Activated naive CD8-positive, alpha-beta T cell (primary cell): Measurements from ENCODE around the gene PLPPR1.
"Not testable (repeated sequence)": the region's sequence is repeated elsewhere in the genome, so short reads cannot be mapped to it uniquely, and the experiment has no call there.

ENCODE experiments used
- H3K27ac Mint-ChIP-seq: one replicate; pipeline ENCODE4 v1.8.0; 2021; ENCODE audit warnings: mixed read lengths
- H3K27me3 Mint-ChIP-seq: one replicate; pipeline ENCODE4 v1.8.0; 2021; ENCODE audit warnings: mixed read lengths
- H3K36me3 Mint-ChIP-seq: one replicate; pipeline ENCODE4 v1.8.0; 2021; ENCODE audit warnings: mixed read lengths
- H3K4me1 Mint-ChIP-seq: one replicate; pipeline ENCODE4 v1.8.0; 2021; ENCODE audit warnings: low read depth, mixed read lengths
- H3K4me3 Mint-ChIP-seq: one replicate; pipeline ENCODE4 v1.8.0; 2021; ENCODE audit warnings: mild to moderate bottlenecking, mixed read lengths
- H3K9me3 Mint-ChIP-seq: one replicate; pipeline ENCODE4 v1.8.0; 2021; ENCODE audit warnings: low read depth, mixed read lengths

The PLPPR1 gene

DNA sequence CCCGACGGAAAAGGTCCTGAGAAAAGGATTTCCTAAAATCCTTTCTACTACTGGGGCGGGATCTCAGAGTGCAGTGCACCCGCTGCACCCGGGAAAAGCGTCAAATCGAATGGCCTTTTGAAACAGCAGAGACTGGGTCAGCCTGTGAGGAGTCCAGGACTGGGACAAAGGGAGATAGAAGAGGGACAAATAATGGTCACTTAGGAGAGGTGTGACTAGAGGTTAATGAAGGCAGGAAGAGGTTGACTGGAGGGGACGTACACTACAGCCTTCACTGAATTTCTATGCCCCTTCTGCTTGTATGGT lies 1.5 kb downstream of the PLPPR1 start:
- Mint-ChIP-seq H3K9me3 (no peaks in the 10 kb centered on the region), H3K4me3 (no peak overlapping the region), H3K27me3 (peaks cover 32% of the 10 kb centered on the region), H3K36me3 (no peaks in the 10 kb centered on the region), H3K4me1 (no peaks in the 10 kb centered on the region), H3K27ac (no peak overlapping the region)

DNA sequence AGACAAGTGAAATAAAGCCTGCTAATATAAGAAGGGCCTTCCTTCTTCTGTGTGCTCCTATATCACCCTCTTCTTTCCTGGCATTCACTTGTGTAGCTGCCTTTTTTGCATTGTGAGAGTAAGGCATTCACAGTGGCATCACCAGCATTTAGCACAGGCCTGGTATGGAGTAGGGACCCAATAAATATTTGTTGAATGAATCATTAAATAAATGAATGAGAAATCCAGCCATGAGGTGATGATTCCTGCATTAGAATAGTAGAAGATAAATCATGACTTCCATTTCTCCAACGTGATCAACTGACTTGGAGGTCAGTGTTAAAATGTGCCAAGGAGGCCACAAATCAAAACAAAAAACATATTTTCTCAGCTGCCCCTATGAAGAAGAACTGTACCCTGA lies 3.9 kb downstream of the PLPPR1 start:
- Mint-ChIP-seq H3K36me3 (no peaks in the 10 kb centered on the region), H3K27me3 (peaks cover 26% of the 10 kb centered on the region), H3K27ac (no peak overlapping the region), H3K9me3 (no peaks in the 10 kb centered on the region), H3K4me1 (no peaks in the 10 kb centered on the region), H3K4me3 (no peak overlapping the region)

DNA sequence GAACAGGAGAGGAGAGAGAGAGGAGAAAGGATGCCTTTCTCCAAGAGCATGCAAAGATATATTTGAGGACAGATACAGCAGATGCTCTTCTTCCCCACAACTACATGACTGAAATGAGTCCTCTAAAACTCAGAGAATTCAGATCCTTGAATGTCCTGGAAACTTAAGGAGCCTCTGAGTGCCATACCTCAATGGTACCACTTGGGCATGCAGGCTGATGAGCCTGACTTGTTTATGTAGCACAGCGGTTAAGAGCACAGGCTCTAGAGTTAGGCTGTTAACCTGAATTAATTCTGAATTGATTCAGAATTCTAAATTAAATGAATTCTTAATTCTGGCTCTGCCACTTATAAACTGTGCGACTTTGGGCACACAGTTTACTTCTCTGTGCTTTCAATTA lies 5.7 kb downstream of the PLPPR1 start:
- H3K36me3 Mint-ChIP-seq = no peaks in the 10 kb centered on the region
- no peak overlapping the region for H3K4me3 Mint-ChIP-seq
- peaks cover 23% of the 10 kb centered on the region for H3K27me3 Mint-ChIP-seq
- H3K4me1 Mint-ChIP-seq = no peaks in the 10 kb centered on the region
- H3K9me3 Mint-ChIP-seq = no peaks in the 10 kb centered on the region
- H3K27ac Mint-ChIP-seq = no peak overlapping the region

DNA sequence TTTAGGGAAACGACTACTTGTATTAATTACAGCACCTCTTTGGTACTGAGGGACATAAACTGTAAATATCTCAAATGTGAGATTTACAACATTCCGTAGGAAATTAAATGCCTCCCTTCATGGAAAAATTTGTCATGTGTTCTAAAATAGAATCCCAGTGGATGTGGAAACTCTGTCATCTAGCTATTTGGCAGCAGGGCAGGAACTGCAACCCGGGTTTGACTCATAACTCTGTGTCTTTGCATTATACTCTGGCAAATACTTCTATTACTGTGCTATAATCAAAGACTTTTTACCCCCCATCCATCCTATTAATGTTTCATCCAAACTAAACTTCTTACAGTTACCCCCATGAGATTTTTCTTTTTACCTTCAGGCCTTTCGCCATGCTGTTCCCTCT lies 6.6 kb downstream of the PLPPR1 start:
- Mint-ChIP-seq H3K9me3 (no peaks in the 10 kb centered on the region), H3K4me1 (no peaks in the 10 kb centered on the region), H3K27ac (no peak overlapping the region), H3K36me3 (no peaks in the 10 kb centered on the region), H3K27me3 (peaks cover 22% of the 10 kb centered on the region), H3K4me3 (no peak overlapping the region)

DNA sequence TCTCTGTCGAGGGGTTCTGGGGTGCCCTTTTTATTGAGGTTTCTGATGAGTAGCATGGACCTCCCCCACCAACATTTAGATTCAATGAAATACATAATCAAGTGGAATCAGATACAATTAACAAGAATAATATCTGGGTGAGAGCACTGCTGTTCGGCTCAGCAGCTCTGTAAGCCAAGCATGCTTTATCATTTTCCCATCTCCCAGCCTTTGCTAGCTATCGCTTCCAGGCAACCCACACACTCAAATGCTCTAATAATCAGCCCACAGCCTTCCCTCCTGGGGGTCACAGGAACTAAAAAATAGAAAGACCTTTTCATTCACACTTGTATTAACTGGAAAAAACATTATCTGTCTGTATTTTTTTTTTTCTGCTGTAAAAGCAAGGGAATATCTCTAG lies 8.9 kb downstream of the PLPPR1 start:
- no peak overlapping the region for H3K4me3 Mint-ChIP-seq
- H3K27me3 Mint-ChIP-seq = peaks cover 6% of the 10 kb centered on the region
- no peak overlapping the region for H3K27ac Mint-ChIP-seq
- no peaks in the 10 kb centered on the region for H3K9me3 Mint-ChIP-seq
- no peaks in the 10 kb centered on the region for H3K4me1 Mint-ChIP-seq
- H3K36me3 Mint-ChIP-seq = no peaks in the 10 kb centered on the region

DNA sequence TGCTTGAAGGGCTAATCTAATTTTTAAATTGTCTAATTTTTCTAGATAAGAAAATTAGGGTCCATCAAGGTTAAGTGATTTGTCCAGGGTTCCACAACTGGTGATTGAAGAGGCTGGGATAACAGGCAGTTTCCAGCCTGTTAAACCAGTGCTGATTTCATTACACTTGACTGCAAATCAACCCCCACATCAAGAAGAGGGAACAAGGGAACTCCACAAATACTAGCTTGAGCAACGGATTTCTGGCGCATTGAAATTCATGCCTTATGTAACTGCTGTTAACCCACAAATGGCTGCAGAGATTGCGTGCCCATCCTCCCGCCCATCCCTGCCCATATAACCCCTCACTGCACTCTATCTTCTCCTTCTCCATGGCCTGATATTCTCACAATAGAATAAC lies 10.0 kb downstream of the PLPPR1 start:
- H3K4me3 Mint-ChIP-seq = no peak overlapping the region
- no peaks in the 10 kb centered on the region for H3K4me1 Mint-ChIP-seq
- H3K27me3 Mint-ChIP-seq = peaks cover 2% of the 10 kb centered on the region
- no peaks in the 10 kb centered on the region for H3K36me3 Mint-ChIP-seq
- H3K9me3 Mint-ChIP-seq = no peaks in the 10 kb centered on the region
- H3K27ac Mint-ChIP-seq = no peak overlapping the region

DNA sequence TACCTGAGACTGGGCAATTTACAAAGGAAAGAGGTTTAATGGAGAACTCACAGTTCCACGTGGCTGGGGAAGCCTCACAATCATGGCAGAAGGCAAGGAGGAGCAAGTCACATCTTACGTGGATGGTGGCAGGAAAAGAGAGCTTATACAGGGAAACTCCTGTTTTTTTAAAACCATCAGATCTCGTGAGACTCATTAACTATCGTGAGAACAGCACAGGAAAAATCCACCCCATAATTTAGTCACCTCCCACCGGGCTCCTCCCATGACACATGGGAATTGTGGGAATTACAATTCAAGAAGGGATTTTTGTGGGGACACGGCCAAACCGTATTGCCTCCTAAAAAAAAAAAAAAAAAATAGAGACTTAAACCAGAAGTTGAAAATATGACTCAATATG lies 11.1 kb downstream of the PLPPR1 start:
- not testable (repeated sequence) for H3K27ac Mint-ChIP-seq, H3K36me3 Mint-ChIP-seq, H3K9me3 Mint-ChIP-seq, H3K4me1 Mint-ChIP-seq, H3K27me3 Mint-ChIP-seq, H3K4me3 Mint-ChIP-seq

DNA sequence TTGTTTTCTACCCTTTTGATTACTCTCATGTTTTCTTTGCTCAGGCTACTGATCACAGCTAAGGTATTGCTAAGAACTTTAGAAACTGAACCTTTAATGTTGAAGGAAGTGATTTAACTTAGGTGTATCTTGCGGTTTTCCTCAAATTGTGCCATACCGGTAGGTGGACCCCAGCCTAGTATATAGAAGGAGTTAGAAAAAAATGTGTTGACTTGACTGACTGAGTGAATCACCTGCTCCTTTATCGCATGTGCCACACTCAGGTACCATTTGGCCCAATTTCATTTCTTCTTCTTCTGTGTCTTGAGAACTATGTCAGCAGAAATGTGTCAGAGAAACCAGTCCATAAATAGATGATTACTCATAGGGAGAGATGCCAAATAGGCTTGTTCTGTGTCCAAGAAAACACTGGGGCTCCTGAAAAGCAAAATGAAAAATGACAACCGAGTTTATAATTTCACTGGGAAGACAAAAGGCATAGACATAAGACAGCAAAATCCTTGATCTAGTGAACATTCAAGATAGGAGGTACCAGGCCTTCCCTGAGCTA lies 19.4 kb downstream of the PLPPR1 start:
- no peak overlapping the region for H3K4me3 Mint-ChIP-seq
- no peaks in the 10 kb centered on the region for H3K36me3 Mint-ChIP-seq
- H3K9me3 Mint-ChIP-seq = peaks cover 5% of the 10 kb centered on the region
- no peaks in the 10 kb centered on the region for H3K4me1 Mint-ChIP-seq
- peaks cover 6% of the 10 kb centered on the region for H3K27me3 Mint-ChIP-seq
- H3K27ac Mint-ChIP-seq = no peak overlapping the region

DNA sequence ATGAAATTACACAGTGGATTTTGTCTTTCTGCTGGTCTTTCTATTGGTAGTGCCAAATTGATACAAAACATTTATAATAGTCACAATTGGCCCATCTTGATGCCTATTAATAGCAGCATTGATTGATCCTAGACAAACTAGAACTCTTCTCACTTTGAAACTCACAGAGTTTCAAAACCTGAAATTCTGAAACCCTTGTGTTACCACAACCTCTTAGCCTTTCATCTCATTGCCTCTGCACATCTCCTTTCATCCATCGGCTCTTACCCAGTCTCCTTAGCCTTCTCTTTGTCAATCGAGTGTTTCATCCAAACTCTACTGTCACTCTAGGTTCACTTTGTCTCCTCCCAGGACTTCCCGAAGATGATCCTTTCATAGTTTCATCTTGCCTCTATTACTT lies 22.1 kb downstream of the PLPPR1 start:
- Mint-ChIP-seq H3K4me1 (no peaks in the 10 kb centered on the region), H3K27me3 (peaks cover 11% of the 10 kb centered on the region), H3K27ac (no peak overlapping the region), H3K9me3 (peaks cover 5% of the 10 kb centered on the region), H3K4me3 (no peak overlapping the region), H3K36me3 (no peaks in the 10 kb centered on the region)

DNA sequence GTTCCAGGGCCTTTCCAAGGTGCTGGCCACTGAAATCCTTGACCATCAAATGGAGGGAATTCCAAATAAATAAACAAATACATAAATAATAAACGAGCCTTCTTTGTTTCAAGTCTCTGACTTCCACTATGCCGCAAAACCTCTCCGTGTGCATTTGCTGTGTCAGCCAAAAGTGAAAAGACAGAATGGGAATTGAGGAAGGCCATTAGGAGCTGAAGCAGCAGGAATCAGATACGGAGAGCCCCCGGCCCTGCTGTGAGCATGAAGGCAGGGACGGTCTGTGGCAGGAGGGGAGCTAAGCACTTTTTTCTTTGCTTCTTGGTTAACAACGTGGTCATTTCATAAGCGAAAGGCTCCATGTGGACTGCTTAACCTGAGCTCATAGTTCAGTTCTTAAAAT lies 26.1 kb downstream of the PLPPR1 start:
- H3K9me3 Mint-ChIP-seq = no peaks in the 10 kb centered on the region
- H3K27me3 Mint-ChIP-seq = peaks cover 7% of the 10 kb centered on the region
- no peaks in the 10 kb centered on the region for H3K4me1 Mint-ChIP-seq
- no peak overlapping the region for H3K27ac Mint-ChIP-seq
- no peak overlapping the region for H3K4me3 Mint-ChIP-seq
- no peaks in the 10 kb centered on the region for H3K36me3 Mint-ChIP-seq

DNA sequence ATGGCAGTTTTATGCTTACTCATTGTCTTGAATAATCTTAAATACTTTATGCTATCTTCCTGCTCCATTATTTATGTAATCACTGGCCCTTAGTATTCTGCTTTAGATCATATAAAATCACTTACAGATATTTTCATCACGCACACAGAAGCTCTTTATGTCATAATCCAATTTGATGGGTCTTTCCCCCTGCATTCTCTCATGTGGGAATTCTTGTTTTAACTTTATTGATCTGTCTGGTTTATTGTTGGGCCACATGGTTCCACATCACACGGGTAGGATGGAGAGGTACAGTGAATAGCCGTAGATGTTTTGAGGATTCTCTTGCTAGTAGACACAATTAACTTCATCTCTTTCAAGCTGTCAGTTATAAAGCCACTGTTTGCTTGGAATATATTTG lies 27.0 kb downstream of the PLPPR1 start:
- no peak overlapping the region for H3K27ac Mint-ChIP-seq
- H3K9me3 Mint-ChIP-seq = no peaks in the 10 kb centered on the region
- peaks cover 9% of the 10 kb centered on the region for H3K27me3 Mint-ChIP-seq
- H3K36me3 Mint-ChIP-seq = no peaks in the 10 kb centered on the region
- H3K4me1 Mint-ChIP-seq = no peaks in the 10 kb centered on the region
- H3K4me3 Mint-ChIP-seq = no peak overlapping the region

DNA sequence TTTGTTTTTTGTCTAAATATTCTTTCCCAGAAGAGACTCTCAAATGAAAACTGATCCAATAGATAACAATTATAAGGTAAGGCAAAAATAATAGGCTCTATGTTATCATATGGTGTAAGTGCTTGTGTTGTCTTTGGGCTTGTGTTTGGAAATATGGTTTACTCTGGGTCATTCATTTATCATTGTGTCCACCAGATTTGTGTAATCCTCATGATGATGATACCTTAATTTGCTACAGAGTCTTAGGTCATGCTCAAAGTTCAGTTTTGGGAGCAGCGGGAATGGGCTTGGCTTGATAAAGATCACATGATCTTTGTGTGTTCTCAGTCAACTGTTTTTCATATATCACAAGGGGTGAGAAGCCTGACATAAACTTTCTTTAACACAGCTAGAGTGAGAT lies 34.2 kb downstream of the PLPPR1 start:
- Mint-ChIP-seq H3K4me1 (no peaks in the 10 kb centered on the region), H3K4me3 (no peak overlapping the region), H3K36me3 (no peaks in the 10 kb centered on the region), H3K27me3 (peaks cover 9% of the 10 kb centered on the region), H3K9me3 (no peaks in the 10 kb centered on the region), H3K27ac (no peak overlapping the region)

DNA sequence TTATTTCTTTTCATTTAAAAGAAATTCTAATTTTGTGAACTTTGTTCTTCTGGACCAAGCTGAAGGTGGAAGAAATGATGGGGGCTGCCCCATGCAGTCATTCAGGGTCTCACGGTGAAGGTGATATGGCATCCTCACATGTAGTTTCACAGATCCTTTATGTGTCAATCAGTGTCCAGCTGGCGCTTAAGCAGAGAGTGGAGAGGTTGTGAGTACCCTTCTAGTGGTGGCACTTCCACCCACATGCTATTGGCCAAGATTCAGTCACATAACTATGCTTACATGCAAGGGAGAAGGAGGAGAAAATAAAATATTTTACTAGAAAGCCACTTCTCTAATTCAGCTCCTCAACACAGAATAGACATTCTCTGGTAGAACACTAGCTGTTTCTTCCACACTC lies 34.7 kb downstream of the PLPPR1 start:
- Mint-ChIP-seq H3K4me1 (no peaks in the 10 kb centered on the region), H3K4me3 (no peak overlapping the region), H3K27me3 (peaks cover 7% of the 10 kb centered on the region), H3K27ac (no peak overlapping the region), H3K9me3 (no peaks in the 10 kb centered on the region), H3K36me3 (no peaks in the 10 kb centered on the region)

DNA sequence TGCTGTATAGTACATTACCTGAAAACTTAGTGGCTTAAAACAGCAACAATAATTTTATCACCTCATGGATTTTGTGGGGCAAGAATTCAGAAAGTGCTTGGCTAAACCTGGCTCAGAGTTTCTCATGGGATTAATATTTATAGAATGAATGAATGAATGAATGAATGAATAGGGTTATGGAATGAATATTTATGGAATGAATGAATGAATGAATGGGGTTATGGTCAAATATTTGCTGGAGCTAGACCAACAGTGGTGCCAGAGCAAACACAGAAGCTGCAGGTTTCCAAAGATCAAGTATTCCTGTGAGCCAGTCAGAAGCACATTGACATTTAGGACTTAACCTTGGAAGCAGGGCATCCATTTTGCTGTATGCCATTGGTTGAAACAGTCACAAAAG lies 35.7 kb downstream of the PLPPR1 start:
- Mint-ChIP-seq H3K4me3 (no peak overlapping the region), H3K36me3 (no peaks in the 10 kb centered on the region), H3K4me1 (no peaks in the 10 kb centered on the region), H3K27ac (no peak overlapping the region), H3K9me3 (no peaks in the 10 kb centered on the region), H3K27me3 (peaks cover 7% of the 10 kb centered on the region)

DNA sequence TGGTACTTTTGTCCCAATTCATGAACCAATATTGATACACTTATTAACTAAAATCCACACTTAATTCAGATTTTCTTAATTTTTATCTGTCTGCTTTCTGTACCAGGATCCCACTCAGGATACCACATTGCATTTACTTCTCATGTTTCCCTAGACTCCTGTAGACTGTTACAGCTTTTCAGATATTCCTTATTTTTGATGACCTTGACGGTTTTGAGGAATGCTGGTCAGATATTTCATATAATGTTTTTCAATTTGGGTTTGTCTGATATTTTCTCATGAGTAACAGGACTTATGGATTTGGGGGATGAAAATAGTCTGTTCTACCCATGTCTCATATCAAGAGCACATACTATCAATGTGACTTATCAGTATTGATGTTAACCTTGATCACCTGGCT lies 37.4 kb downstream of the PLPPR1 start:
- Mint-ChIP-seq H3K9me3 (no peaks in the 10 kb centered on the region), H3K27ac (no peak overlapping the region), H3K36me3 (no peaks in the 10 kb centered on the region), H3K27me3 (peaks cover 6% of the 10 kb centered on the region), H3K4me1 (no peaks in the 10 kb centered on the region), H3K4me3 (no peak overlapping the region)

DNA sequence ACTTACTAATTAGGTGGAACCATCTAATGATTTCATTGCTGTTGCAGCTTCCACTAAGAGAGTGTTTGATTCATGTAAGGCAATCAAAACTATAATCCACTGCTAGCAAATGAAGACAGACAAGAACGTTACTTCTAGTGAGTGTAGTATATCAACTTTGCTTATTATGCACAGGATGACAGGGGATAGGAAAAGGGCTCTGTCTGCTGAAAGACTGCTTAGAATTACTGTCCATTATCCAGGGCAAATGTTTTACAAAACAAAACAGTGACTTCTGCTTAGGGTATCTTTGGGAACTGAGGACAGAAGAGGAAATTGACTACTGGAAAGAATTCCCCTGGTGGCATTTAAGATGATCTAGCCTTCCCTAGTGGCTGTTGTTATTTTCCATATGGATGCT lies 40.2 kb downstream of the PLPPR1 start:
- Mint-ChIP-seq H3K36me3 (no peaks in the 10 kb centered on the region), H3K9me3 (no peaks in the 10 kb centered on the region), H3K4me1 (no peaks in the 10 kb centered on the region), H3K27ac (no peak overlapping the region), H3K4me3 (no peak overlapping the region), H3K27me3 (peaks cover 2% of the 10 kb centered on the region)

DNA sequence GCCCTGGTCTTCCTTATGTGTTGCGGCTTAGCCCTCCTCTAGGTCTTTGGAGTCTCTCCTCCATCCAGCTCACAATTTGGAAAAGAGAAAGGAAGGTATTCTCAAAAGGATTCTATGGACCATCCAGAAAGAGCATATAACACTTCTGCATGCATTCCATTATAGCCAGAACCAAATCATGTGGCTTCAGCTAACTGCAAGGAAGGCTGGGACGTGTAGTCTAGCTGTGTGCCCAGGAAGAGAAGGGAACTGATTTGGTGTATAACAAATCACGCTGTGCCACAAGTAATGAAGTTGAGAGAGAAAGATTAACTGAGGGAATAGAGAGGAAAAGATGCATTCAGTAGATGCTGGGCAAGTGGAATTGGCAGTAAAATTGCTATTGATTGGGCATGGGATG lies 43.7 kb downstream of the PLPPR1 start:
- Mint-ChIP-seq H3K4me1 (no peaks in the 10 kb centered on the region), H3K4me3 (no peak overlapping the region), H3K27ac (no peak overlapping the region)

More for the DNA sequence above, 43.7 kb downstream of the PLPPR1 start:
- H3K36me3 Mint-ChIP-seq = no peaks in the 10 kb centered on the region
- H3K27me3 Mint-ChIP-seq = peaks cover under 1% of the 10 kb centered on the region
- H3K9me3 Mint-ChIP-seq = no peaks in the 10 kb centered on the region
